Thoracic aorta (tissue), 2 donors: Measurements from ENCODE around the gene EPHA5. TPM values are rescaled to one million over a fixed set of nuclear protein-coding genes. Genes with fewer than 3 reads are reported as not detected.

Experiments used
- ATAC-seq: fragments of 150-250 bp; one replicate; pipeline ENCODE4 v1.8.0; 2017; ENCODE audit warnings: low read depth; ENCODE audit not compliant: insufficient number of reproducible peaks, low FRiP score
- DNase-seq: peaks from one replicate; pipeline ENCODE4 v3.0.0-alpha.2; 2020; ENCODE audit warnings: low spot score
- H3K27ac ChIP-seq, 2 donors: fragments of 200-600 bp; sonication (generic); 1 replicate in 1 of 2; 2 replicates in 1 of 2; pipeline ENCODE4 v1.5.1; 2016; ENCODE audit warnings: mild to moderate bottlenecking in 2 of 2, moderate library complexity in 2 of 2
- H3K27me3 ChIP-seq: fragments of 200-600 bp; sonication (generic); replicated peaks from 2 replicates; pipeline ENCODE4 v1.6.0; 2016; ENCODE audit warnings: mild to moderate bottlenecking; ENCODE audit not compliant: insufficient read depth
- H3K36me3 ChIP-seq: fragments of 200-600 bp; sonication (generic); one replicate; pipeline ENCODE4 v1.5.1; 2016
- H3K4me1 ChIP-seq, 2 donors: fragments of 200-600 bp; sonication (generic); 1 replicate in 1 of 2; 2 replicates in 1 of 2; pipeline versions ENCODE4 v1.5.1 to v1.6.0; 2016; ENCODE audit warnings: low read depth in 2 of 2, mild to moderate bottlenecking in 1 of 2; ENCODE audit not compliant: control insufficient read depth in 1 of 2
- H3K4me3 ChIP-seq: fragments of 200-600 bp; sonication (generic); 2 replicates; pipeline ENCODE4 v1.5.1; 2016; ENCODE audit warnings: mild to moderate bottlenecking
- H3K9me3 ChIP-seq: fragments of 200-600 bp; sonication (generic); 2 replicates; pipeline ENCODE4 v1.5.1; 2016
- CTCF ChIP-seq: fragments of 200-600 bp; sonication (generic); IDR thresholded peaks from one replicate; pipeline ENCODE4 v1.5.1; 2019; ENCODE audit warnings: antibody characterized with exemption
- total RNA-seq, 2 donors: library from RNA; depleted of rRNA; stranded (reverse); fragments of >200 nt; gene quantifications; one replicate each; pipeline versions ENCODE4 v1.1.0 to v1.2.3, GENCODE V29; 2016

The EPHA5 gene
- total RNA-seq, 2 donors from 2014 or later = 0.27 to 0.92 TPM

GRCh38 chr4:65521666-65522065, 148.6 kb downstream of the EPHA5 start:
- Histone ChIP-seq H3K4me1 (no peaks in the 10 kb centered on the region), H3K27me3 (no peaks in the 10 kb centered on the region), H3K4me3 (no peak overlapping the region), H3K36me3 (no peaks in the 10 kb centered on the region), H3K27ac (no peak overlapping the region), H3K9me3 (no peaks in the 10 kb centered on the region)
- no peak for TF ChIP-seq CTCF
- DNase-seq (no peak), ATAC-seq (no peak)

- no peaks in the 10 kb centered on the region for H3K27me3 ChIP-seq
- no peak for TF ChIP-seq CTCF
- DNase-seq = no peak
- H3K27ac ChIP-seq = no peak overlapping the region
- no peak for ATAC-seq
- no peaks in the 10 kb centered on the region for H3K36me3 ChIP-seq
- H3K4me1 ChIP-seq = no peaks in the 10 kb centered on the region
- H3K9me3 ChIP-seq = no peaks in the 10 kb centered on the region
- no peak overlapping the region for H3K4me3 ChIP-seq
Measured at GRCh38 chr4:65515646-65516045, 154.6 kb downstream of the EPHA5 start.

DNA sequence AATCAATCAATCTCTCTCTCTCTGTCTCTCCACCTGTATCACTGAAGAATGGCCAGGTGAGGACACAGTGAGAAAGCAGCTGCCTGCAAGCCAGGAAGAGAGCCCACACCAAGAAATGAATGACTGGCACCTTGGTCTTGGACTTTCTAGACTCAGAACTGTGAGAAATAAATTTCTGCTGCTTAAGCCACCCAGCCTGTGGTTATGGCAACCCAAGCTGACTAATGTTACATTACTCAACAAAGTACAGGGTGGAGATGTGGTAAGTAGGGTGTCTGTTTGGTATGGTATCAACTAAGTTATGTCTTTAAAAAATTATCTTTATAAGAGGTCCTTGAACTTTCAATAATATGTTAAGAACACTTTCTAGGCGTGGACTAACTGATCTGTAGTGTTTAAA, 159.3 kb downstream of the EPHA5 start:
- H3K9me3 ChIP-seq = no peaks in the 10 kb centered on the region
- H3K27ac ChIP-seq = no peak overlapping the region
- ATAC-seq = no peak
- DNase-seq = no peak
- no peaks in the 10 kb centered on the region for H3K36me3 ChIP-seq
- no peaks in the 10 kb centered on the region for H3K4me1 ChIP-seq
- no peaks in the 10 kb centered on the region for H3K27me3 ChIP-seq
- H3K4me3 ChIP-seq = no peak overlapping the region
- TF ChIP-seq CTCF = no peak

- no peak for DNase-seq
- Histone ChIP-seq H3K4me3 (no peak overlapping the region), H3K9me3 (no peaks in the 10 kb centered on the region), H3K27ac (no peak overlapping the region), H3K27me3 (no peaks in the 10 kb centered on the region), H3K4me1 (no peaks in the 10 kb centered on the region), H3K36me3 (no peaks in the 10 kb centered on the region)
- ATAC-seq = no peak
- TF ChIP-seq CTCF = no peak
Measured at GRCh38 chr4:65508168-65508567, 162.1 kb downstream of the EPHA5 start.

DNA sequence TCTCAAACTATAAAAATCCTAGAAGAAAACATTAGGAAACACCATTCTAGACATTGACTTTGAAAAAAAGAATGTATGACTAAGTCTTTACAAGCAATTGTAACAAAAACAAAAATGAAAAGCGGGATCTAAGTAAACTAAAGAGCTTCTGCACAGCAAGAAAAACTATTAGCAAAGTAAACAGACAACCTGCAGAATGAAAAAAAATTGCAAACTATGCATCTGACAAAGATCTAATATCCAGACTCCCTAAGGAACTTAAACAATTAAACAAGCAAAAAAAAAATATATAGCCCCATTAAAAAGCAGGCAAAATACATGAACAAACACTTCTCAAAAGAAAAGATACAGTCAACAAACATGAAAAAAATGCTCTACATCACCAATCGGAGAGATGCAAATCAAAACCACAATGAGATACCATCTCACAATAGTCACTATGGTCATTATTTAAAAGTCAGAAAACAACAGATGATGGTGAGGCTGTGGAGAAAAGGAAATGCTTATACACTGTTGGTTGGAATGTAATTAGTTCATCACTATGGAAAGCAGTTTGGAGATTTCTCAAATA, 168.1 kb downstream of the EPHA5 start:
- DNase-seq = no peak
- ATAC-seq = no peak
- Histone ChIP-seq H3K4me1 (no peaks in the 10 kb centered on the region), H3K27me3 (no peaks in the 10 kb centered on the region), H3K36me3 (no peaks in the 10 kb centered on the region), H3K9me3 (no peaks in the 10 kb centered on the region), H3K4me3 (no peak overlapping the region), H3K27ac (no peak overlapping the region)
- TF ChIP-seq CTCF = no peak
